T-helper 9 cell (primary cell): ENCODE results near the gene GLDC.
"Not testable (repeated sequence)": the region's sequence is repeated elsewhere in the genome, so short reads cannot be mapped to it uniquely, and the experiment has no call there.

Experiments
- DNase-seq: peaks from one replicate; pipeline ENCODE4 v3.0.0-alpha.2; 2020

The GLDC gene

GRCh38 chr9:6660512-6660911 lies 15.0 kb upstream of the GLDC start:
- DNase-seq, result no peak

GRCh38 chr9:6658628-6659353 lies 13.3 kb upstream of the GLDC start:
- DNase-seq, result no peak

GRCh38 chr9:6656614-6657300 lies 11.2 kb upstream of the GLDC start:
- DNase-seq, result no peak

- DNase-seq, result no peak
These were observed 9.5 kb upstream of the GLDC start for GRCh38 chr9:6655036-6655435.

GRCh38 chr9:6646293-6646636 lies 736 bp upstream of the GLDC start:
- DNase-seq, result no peak

GRCh38 chr9:6645105-6645354 lies 499 bp downstream of the GLDC start:
- DNase-seq, result not testable (repeated sequence)

- no peak for DNase-seq
These were observed 1.0 kb downstream of the GLDC start for GRCh38 chr9:6644346-6645104.

- no peak for DNase-seq
These were observed 3.6 kb downstream of the GLDC start for GRCh38 chr9:6641961-6642360.

GRCh38 chr9:6641561-6641960 lies 4.0 kb downstream of the GLDC start:
- DNase-seq, result no peak

- DNase-seq, result no peak
These were observed 4.5 kb downstream of the GLDC start for GRCh38 chr9:6641056-6641455.

GRCh38 chr9:6640268-6641051 lies 5.1 kb downstream of the GLDC start:
- no peak for DNase-seq

- DNase-seq, result no peak
These were observed 5.9 kb downstream of the GLDC start for GRCh38 chr9:6639622-6640021.

- DNase-seq, result no peak
These were observed 11.1 kb downstream of the GLDC start for GRCh38 chr9:6634444-6634843.

- DNase-seq, result no peak
These were observed 12.2 kb downstream of the GLDC start for GRCh38 chr9:6633378-6633777.

GRCh38 chr9:6632516-6633183 lies 12.9 kb downstream of the GLDC start:
- no peak for DNase-seq

- DNase-seq, result no peak
These were observed 14.4 kb downstream of the GLDC start for GRCh38 chr9:6631207-6631512.

- DNase-seq, result no peak
These were observed 14.9 kb downstream of the GLDC start for GRCh38 chr9:6630502-6631206.

GRCh38 chr9:6628704-6629103 lies 16.8 kb downstream of the GLDC start:
- no peak for DNase-seq

GRCh38 chr9:6625363-6625762 lies 20.2 kb downstream of the GLDC start:
- no peak for DNase-seq

- DNase-seq, result not testable (repeated sequence)
These were observed 22.7 kb downstream of the GLDC start for GRCh38 chr9:6622784-6623183.

- DNase-seq, result no peak
These were observed 24.7 kb downstream of the GLDC start for GRCh38 chr9:6620796-6621195.

- no peak for DNase-seq
These were observed 25.2 kb downstream of the GLDC start for GRCh38 chr9:6620353-6620752.
